ENCODE measurements around the gene GUCD1. TPM values are rescaled to one million over a fixed set of nuclear protein-coding genes. Genes with fewer than 3 reads are reported as not detected.
A peak's percentile ranks its signal among the peaks of the same experiment; 100 is the strongest.

GUCD1 gene
- total and polyA plus RNA-seq, 2 of the 13 experiments (the other 11 are each of a cell fraction or from before 2014, with no cell fraction given): 128 to 245 TPM

DNA sequence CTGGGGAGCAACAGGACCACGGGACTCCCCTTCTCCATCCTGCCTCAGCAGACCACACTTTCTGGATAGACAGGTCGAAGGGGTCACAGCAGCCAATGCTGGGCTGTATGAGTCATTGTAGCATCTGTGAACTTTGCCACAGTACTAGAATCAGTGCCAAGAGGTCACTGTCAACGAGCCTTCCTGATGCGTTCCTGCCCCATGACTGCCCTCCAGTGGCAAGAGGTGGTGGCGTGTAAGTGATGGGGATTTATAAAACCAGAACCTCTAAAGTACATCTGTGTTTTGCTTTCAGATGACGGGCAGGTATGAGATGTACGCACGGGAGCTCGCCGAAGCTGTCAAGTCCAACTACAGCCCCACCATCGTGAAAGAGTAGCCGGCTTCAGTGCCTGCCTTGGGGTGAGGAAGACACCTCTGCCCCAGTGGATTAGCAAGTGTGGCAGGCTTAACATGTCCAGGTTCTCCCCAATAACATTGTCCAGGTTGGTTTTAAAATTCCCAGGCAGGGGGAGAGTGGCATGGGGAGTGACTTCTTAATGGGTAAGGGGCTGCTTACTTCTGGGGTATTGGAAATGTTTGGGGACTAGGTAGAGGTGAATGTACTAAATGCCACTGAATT lies 29.4 kb downstream of the GUCD1 start (continued):
- TF ChIP-seq, protein P1, sequence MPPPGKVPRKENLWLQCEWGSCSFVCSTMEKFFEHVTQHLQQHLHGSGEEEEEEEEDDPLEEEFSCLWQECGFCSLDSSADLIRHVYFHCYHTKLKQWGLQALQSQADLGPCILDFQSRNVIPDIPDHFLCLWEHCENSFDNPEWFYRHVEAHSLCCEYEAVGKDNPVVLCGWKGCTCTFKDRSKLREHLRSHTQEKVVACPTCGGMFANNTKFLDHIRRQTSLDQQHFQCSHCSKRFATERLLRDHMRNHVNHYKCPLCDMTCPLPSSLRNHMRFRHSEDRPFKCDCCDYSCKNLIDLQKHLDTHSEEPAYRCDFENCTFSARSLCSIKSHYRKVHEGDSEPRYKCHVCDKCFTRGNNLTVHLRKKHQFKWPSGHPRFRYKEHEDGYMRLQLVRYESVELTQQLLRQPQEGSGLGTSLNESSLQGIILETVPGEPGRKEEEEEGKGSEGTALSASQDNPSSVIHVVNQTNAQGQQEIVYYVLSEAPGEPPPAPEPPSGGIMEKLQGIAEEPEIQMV (CRISPR knock-in tag; IDR thresholded peaks at IDR 0.05; ENCODE audit: low read depth): no peak; the same call in 1 of the 2 replicates
- no peak for TF ChIP-seq ZNF225 (CRISPR knock-in tag; IDR thresholded peaks at IDR 0.05)
- TF ChIP-seq, protein P2, sequence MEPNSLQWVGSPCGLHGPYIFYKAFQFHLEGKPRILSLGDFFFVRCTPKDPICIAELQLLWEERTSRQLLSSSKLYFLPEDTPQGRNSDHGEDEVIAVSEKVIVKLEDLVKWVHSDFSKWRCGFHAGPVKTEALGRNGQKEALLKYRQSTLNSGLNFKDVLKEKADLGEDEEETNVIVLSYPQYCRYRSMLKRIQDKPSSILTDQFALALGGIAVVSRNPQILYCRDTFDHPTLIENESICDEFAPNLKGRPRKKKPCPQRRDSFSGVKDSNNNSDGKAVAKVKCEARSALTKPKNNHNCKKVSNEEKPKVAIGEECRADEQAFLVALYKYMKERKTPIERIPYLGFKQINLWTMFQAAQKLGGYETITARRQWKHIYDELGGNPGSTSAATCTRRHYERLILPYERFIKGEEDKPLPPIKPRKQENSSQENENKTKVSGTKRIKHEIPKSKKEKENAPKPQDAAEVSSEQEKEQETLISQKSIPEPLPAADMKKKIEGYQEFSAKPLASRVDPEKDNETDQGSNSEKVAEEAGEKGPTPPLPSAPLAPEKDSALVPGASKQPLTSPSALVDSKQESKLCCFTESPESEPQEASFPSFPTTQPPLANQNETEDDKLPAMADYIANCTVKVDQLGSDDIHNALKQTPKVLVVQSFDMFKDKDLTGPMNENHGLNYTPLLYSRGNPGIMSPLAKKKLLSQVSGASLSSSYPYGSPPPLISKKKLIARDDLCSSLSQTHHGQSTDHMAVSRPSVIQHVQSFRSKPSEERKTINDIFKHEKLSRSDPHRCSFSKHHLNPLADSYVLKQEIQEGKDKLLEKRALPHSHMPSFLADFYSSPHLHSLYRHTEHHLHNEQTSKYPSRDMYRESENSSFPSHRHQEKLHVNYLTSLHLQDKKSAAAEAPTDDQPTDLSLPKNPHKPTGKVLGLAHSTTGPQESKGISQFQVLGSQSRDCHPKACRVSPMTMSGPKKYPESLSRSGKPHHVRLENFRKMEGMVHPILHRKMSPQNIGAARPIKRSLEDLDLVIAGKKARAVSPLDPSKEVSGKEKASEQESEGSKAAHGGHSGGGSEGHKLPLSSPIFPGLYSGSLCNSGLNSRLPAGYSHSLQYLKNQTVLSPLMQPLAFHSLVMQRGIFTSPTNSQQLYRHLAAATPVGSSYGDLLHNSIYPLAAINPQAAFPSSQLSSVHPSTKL (CRISPR knock-in tag; IDR thresholded peaks at IDR 0.05): peak; percentile 88
- no peak for TF ChIP-seq NRL (CRISPR knock-in tag; IDR thresholded peaks at IDR 0.05; ENCODE audit: borderline replicate concordance)
- TF ChIP-seq, protein P3, sequence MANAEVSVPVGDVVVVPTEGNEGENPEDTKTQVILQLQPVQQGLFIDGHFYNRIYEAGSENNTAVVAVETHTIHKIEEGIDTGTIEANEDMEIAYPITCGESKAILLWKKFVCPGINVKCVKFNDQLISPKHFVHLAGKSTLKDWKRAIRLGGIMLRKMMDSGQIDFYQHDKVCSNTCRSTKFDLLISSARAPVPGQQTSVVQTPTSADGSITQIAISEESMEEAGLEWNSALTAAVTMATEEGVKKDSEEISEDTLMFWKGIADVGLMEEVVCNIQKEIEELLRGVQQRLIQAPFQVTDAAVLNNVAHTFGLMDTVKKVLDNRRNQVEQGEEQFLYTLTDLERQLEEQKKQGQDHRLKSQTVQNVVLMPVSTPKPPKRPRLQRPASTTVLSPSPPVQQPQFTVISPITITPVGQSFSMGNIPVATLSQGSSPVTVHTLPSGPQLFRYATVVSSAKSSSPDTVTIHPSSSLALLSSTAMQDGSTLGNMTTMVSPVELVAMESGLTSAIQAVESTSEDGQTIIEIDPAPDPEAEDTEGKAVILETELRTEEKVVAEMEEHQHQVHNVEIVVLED (CRISPR knock-in tag; IDR thresholded peaks at IDR 0.05; ENCODE audit: borderline replicate concordance): peak; percentile 43; the same call in 1 of the 2 replicates
- no peak for TF ChIP-seq FOXA1 (IDR thresholded peaks at IDR 0.05)
- peak; percentile 66 for TF ChIP-seq FOXA1 (CRISPR knock-in tag; IDR thresholded peaks at IDR 0.05)
- TF ChIP-seq, protein P4, sequence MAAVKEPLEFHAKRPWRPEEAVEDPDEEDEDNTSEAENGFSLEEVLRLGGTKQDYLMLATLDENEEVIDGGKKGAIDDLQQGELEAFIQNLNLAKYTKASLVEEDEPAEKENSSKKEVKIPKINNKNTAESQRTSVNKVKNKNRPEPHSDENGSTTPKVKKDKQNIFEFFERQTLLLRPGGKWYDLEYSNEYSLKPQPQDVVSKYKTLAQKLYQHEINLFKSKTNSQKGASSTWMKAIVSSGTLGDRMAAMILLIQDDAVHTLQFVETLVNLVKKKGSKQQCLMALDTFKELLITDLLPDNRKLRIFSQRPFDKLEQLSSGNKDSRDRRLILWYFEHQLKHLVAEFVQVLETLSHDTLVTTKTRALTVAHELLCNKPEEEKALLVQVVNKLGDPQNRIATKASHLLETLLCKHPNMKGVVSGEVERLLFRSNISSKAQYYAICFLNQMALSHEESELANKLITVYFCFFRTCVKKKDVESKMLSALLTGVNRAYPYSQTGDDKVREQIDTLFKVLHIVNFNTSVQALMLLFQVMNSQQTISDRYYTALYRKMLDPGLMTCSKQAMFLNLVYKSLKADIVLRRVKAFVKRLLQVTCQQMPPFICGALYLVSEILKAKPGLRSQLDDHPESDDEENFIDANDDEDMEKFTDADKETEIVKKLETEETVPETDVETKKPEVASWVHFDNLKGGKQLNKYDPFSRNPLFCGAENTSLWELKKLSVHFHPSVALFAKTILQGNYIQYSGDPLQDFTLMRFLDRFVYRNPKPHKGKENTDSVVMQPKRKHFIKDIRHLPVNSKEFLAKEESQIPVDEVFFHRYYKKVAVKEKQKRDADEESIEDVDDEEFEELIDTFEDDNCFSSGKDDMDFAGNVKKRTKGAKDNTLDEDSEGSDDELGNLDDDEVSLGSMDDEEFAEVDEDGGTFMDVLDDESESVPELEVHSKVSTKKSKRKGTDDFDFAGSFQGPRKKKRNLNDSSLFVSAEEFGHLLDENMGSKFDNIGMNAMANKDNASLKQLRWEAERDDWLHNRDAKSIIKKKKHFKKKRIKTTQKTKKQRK (IDR thresholded peaks at IDR 0.05; ENCODE audit: low read length): no peak
- no peak for TF ChIP-seq PTBP1 (IDR thresholded peaks at IDR 0.05; ENCODE audit: low read depth, low read length, poor library complexity, severe bottlenecking)
- TF ChIP-seq, protein P5, sequence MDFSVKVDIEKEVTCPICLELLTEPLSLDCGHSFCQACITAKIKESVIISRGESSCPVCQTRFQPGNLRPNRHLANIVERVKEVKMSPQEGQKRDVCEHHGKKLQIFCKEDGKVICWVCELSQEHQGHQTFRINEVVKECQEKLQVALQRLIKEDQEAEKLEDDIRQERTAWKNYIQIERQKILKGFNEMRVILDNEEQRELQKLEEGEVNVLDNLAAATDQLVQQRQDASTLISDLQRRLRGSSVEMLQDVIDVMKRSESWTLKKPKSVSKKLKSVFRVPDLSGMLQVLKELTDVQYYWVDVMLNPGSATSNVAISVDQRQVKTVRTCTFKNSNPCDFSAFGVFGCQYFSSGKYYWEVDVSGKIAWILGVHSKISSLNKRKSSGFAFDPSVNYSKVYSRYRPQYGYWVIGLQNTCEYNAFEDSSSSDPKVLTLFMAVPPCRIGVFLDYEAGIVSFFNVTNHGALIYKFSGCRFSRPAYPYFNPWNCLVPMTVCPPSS (IDR thresholded peaks at IDR 0.05): no peak
- peak; percentile 55; the same call in 1 of the 2 replicates for TF ChIP-seq ZNF292 (CRISPR knock-in tag; IDR thresholded peaks at IDR 0.05; ENCODE audit: borderline replicate concordance, low read depth)
- TF ChIP-seq, protein P6, sequence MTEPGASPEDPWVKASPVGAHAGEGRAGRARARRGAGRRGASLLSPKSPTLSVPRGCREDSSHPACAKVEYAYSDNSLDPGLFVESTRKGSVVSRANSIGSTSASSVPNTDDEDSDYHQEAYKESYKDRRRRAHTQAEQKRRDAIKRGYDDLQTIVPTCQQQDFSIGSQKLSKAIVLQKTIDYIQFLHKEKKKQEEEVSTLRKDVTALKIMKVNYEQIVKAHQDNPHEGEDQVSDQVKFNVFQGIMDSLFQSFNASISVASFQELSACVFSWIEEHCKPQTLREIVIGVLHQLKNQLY (CRISPR knock-in tag; IDR thresholded peaks at IDR 0.05): peak; percentile 69
- no peak for TF ChIP-seq TOPORS (CRISPR knock-in tag; IDR thresholded peaks at IDR 0.05)
- TF ChIP-seq GTF2F1 (IDR thresholded peaks at IDR 0.05; ENCODE audit: low read length): no peak
